ENCODE data around the gene LRIG1. TPM values are rescaled to one million over a fixed set of nuclear protein-coding genes. Genes with fewer than 3 reads are reported as not detected.

Gene LRIG1
- total RNA-seq, 1 donor from 2014 or later: 30.2 TPM

DNA sequence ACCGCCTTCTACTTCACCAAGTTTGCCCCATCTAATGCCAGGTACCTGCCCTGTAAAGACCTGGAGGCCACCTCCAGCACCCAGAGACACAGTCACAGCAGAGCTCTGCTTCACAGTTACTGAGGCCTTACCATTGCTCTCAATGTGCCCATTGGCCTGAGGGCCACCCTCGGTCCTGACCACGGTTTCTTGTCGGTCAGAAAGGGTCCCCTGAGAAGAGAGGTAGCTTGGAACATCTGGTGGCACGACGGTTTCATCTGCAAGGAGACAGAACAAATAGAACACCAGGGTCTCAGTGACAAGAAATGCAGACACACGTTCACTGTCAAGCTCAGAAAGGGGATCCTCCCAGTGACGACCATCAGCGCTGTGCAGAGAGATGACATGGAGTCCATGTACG, 118.7 kb downstream of the LRIG1 start:
- TF ChIP-seq, protein P1, sequence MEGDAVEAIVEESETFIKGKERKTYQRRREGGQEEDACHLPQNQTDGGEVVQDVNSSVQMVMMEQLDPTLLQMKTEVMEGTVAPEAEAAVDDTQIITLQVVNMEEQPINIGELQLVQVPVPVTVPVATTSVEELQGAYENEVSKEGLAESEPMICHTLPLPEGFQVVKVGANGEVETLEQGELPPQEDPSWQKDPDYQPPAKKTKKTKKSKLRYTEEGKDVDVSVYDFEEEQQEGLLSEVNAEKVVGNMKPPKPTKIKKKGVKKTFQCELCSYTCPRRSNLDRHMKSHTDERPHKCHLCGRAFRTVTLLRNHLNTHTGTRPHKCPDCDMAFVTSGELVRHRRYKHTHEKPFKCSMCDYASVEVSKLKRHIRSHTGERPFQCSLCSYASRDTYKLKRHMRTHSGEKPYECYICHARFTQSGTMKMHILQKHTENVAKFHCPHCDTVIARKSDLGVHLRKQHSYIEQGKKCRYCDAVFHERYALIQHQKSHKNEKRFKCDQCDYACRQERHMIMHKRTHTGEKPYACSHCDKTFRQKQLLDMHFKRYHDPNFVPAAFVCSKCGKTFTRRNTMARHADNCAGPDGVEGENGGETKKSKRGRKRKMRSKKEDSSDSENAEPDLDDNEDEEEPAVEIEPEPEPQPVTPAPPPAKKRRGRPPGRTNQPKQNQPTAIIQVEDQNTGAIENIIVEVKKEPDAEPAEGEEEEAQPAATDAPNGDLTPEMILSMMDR (IDR thresholded peaks at IDR 0.05; ENCODE audit: partially characterized antibody, unreplicated experiment): no peak
- Mint-ChIP-seq H3K4me1 (ENCODE audit: low read depth, unreplicated experiment) (peaks cover 11% of the 10 kb centered on the region), H3K36me3 (ENCODE audit: unreplicated experiment) (peaks cover 17% of the 10 kb centered on the region), H3K27me3 (ENCODE audit: unreplicated experiment) (peaks cover 7% of the 10 kb centered on the region), H3K9me3 (ENCODE audit: unreplicated experiment) (peaks cover 5% of the 10 kb centered on the region), H3K27ac (ENCODE audit: unreplicated experiment) (peak overlapping the region; percentile 17), H3K4me3 (ENCODE audit: unreplicated experiment) (no peak overlapping the region)
- DNase-seq: no peak

DNA sequence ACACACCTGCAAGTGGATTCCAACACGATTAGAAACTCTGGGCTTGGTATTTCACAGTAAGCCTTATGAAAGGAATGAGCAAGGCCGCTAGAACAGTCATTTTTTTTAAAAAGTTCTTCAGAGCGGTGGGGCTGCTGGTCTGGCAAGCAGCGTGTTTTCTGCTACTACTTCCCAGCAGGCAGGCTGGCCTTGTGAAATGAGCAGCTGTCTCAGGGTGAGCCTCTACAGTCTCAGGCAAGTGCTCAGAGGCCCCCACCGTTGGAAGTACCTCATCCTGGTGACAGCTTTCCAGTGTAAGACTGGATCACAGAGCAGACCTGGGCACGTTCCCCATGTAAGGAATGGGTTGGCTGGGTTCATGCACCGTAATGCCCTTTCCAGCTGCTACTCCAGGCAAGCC, 119.2 kb downstream of the LRIG1 start:
- no peak overlapping the region for H3K27ac Mint-ChIP-seq (ENCODE audit: unreplicated experiment)
- peaks cover 6% of the 10 kb centered on the region for H3K4me1 Mint-ChIP-seq (ENCODE audit: low read depth, unreplicated experiment)
- H3K36me3 Mint-ChIP-seq (ENCODE audit: unreplicated experiment): peaks cover 17% of the 10 kb centered on the region
- H3K9me3 Mint-ChIP-seq (ENCODE audit: unreplicated experiment): peaks cover 5% of the 10 kb centered on the region
- H3K27me3 Mint-ChIP-seq (ENCODE audit: unreplicated experiment): peaks cover 7% of the 10 kb centered on the region
- DNase-seq: no peak
- no peak overlapping the region for H3K4me3 Mint-ChIP-seq (ENCODE audit: unreplicated experiment)
- TF ChIP-seq, protein P1 (IDR thresholded peaks at IDR 0.05; ENCODE audit: partially characterized antibody, unreplicated experiment): no peak

DNA sequence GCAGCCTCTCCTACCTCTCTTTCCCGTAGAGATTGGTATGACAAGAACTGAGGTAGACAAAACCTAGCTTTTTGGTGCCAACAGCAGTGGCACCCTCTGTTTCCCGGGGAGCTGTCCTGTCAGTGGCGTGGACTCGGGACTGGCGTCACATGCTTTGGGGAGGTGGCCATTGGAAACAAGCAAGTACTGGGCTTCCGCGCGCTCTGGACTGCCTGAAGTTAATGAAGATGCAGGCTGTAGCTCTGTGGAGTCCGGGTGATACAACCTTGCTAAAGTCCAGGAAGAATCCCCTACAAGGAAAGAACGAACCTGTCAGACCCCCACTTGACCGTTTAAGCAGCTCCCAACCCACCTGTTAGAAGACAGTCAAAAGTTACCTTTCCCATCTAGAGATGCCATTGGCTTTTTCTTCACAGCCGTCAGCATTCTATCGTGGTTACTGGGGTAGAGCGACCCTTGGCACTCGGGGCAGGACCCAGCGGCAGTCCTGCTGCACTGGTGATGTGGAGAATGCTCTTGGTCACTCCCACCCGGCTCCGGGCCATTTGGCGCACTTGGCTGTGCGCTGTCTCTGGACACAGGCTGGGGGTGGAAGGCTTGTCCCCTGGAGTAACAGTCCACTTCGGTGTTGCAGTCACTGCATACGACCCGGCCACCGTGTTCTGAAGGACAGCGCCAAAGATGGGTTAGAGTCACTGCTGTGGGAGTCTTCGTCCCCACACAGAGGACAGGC, 120.5 kb downstream of the LRIG1 start:
- H3K4me1 Mint-ChIP-seq (ENCODE audit: low read depth, unreplicated experiment): no peaks in the 10 kb centered on the region
- TF ChIP-seq, protein P1 (IDR thresholded peaks at IDR 0.05; ENCODE audit: partially characterized antibody, unreplicated experiment): no peak
- DNase-seq: no peak
- peaks cover 17% of the 10 kb centered on the region for H3K36me3 Mint-ChIP-seq (ENCODE audit: unreplicated experiment)
- H3K27ac Mint-ChIP-seq (ENCODE audit: unreplicated experiment): no peak overlapping the region
- peaks cover 5% of the 10 kb centered on the region for H3K9me3 Mint-ChIP-seq (ENCODE audit: unreplicated experiment)
- no peak overlapping the region for H3K4me3 Mint-ChIP-seq (ENCODE audit: unreplicated experiment)
- H3K27me3 Mint-ChIP-seq (ENCODE audit: unreplicated experiment): peaks cover 7% of the 10 kb centered on the region

DNA sequence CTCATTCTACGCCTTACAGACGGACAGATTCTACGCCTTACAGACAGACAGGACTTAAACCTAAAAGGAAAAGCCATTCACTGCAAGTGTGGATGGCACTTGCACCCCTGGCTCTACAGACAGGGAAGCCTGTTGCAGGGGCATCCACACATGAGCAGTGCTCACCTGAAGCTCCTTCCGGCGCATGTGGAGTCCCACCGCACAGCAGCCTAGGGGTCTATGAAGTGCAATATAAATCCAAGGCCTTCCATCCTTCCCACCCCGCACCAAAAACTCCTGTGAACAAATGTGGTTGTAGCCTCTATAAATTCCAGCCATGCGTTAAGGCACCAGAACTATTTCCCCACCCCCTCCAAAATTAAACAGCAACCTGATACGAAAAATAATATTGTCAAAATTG, 121.3 kb downstream of the LRIG1 start:
- Mint-ChIP-seq H3K27ac (ENCODE audit: unreplicated experiment) (no peak overlapping the region), H3K4me3 (ENCODE audit: unreplicated experiment) (no peak overlapping the region), H3K36me3 (ENCODE audit: unreplicated experiment) (peaks cover 13% of the 10 kb centered on the region), H3K4me1 (ENCODE audit: low read depth, unreplicated experiment) (no peaks in the 10 kb centered on the region), H3K27me3 (ENCODE audit: unreplicated experiment) (peaks cover 7% of the 10 kb centered on the region), H3K9me3 (ENCODE audit: unreplicated experiment) (peaks cover 4% of the 10 kb centered on the region)
- TF ChIP-seq, protein P1 (IDR thresholded peaks at IDR 0.05; ENCODE audit: partially characterized antibody, unreplicated experiment): no peak
- no peak for DNase-seq

DNA sequence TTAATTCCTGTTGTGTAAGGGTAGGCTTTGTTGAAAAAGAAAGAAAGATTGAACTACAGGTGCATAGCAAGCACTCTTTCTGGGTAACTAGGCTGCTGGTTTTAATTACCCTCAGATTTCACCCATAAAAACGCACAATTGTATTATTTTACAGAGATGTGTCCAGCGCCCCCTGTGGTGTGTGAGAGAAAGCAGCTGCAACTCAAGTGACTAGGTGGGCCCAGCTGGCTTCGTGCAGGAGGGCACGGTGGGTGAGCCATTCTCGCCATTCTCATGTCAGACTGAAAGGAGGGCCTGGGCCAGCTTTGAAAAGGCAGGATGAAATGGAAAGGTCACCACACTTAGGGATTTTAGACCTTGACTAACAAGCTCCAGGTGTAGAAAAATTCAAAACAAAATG, 122.6 kb downstream of the LRIG1 start:
- peaks cover 1% of the 10 kb centered on the region for H3K27me3 Mint-ChIP-seq (ENCODE audit: unreplicated experiment)
- no peaks in the 10 kb centered on the region for H3K36me3 Mint-ChIP-seq (ENCODE audit: unreplicated experiment)
- DNase-seq: peak; percentile 59
- no peak overlapping the region for H3K4me3 Mint-ChIP-seq (ENCODE audit: unreplicated experiment)
- no peak overlapping the region for H3K27ac Mint-ChIP-seq (ENCODE audit: unreplicated experiment)
- no peaks in the 10 kb centered on the region for H3K9me3 Mint-ChIP-seq (ENCODE audit: unreplicated experiment)
- peaks cover 6% of the 10 kb centered on the region for H3K4me1 Mint-ChIP-seq (ENCODE audit: low read depth, unreplicated experiment)
- TF ChIP-seq, protein P1 (IDR thresholded peaks at IDR 0.05; ENCODE audit: partially characterized antibody, unreplicated experiment): peak; percentile 80
